H1 (cell line): ENCODE results near the gene RRAS2. TPM values are rescaled to one million over a fixed set of nuclear protein-coding genes. Genes with fewer than 3 reads are reported as not detected.

Experiments used
- CTCF ChIA-PET: fragments of 300-600 bp; sonication (Branson Sonifier 250); formaldehyde crosslinking; loops from one replicate; lab custom pipeline; 2021; ENCODE audit not compliant: partially characterized antibody; lab: Charles Lee
- POLR2A ChIA-PET: fragments of 300-600 bp; sonication (Branson Sonifier 250); formaldehyde crosslinking; loops from one replicate; lab custom pipeline; 2021; ENCODE audit warnings: inconsistent platforms; ENCODE audit not compliant: partially characterized antibody; lab: Charles Lee
- DNase-seq, 2 experiments: peaks; one replicate each; pipeline versions ENCODE4 v3.0.0 to v3.0.0-alpha.2; 2010 to 2022; ENCODE audit warnings: low spot score in 2 of 2, low read depth in 1 of 2, mixed read lengths in 1 of 2
- FAIRE-seq: peaks from 2 replicates; lab custom pipeline; 2011; peaks lifted over from hg19 to GRCh38; lab: Jason Lieb, UNC
- H2AFZ ChIP-seq: 2 replicates; pipeline ENCODE4 v1.8.1; 2012; ENCODE audit warnings: low read length, inconsistent platforms
- H2AK5ac ChIP-seq: 2 replicates; pipeline ENCODE4 v1.6.1; 2013; ENCODE audit warnings: low read depth, low read length
- H2BK120ac ChIP-seq: replicated peaks from 2 replicates; pipeline ENCODE3; 2013; ENCODE audit warnings: low read depth, low read length, inconsistent platforms
- H2BK12ac ChIP-seq: 2 replicates; pipeline ENCODE4 v1.6.1; 2013; ENCODE audit warnings: low read depth, low read length
- H2BK15ac ChIP-seq: 2 replicates; pipeline ENCODE4 v1.6.1; 2013; ENCODE audit warnings: low read length
- H2BK20ac ChIP-seq: 2 replicates; pipeline ENCODE4 v1.6.1; 2013; ENCODE audit warnings: low read length
- H2BK5ac ChIP-seq: 2 replicates; pipeline ENCODE4 v1.6.1; 2013; ENCODE audit warnings: low read depth, low read length
- H3K14ac ChIP-seq: 2 replicates; pipeline ENCODE4 v1.6.1; 2013; ENCODE audit warnings: inconsistent platforms; ENCODE audit not compliant: insufficient read length
- H3K18ac ChIP-seq: 2 replicates; pipeline ENCODE4 v1.6.1; 2013; ENCODE audit warnings: low read length; ENCODE audit errors: extremely low read depth
- H3K23ac ChIP-seq: 2 replicates; pipeline ENCODE4 v1.6.1; 2013; ENCODE audit warnings: inconsistent platforms; ENCODE audit not compliant: insufficient read length
- H3K23me2 ChIP-seq: 2 replicates; pipeline ENCODE4 v1.6.1; 2013; ENCODE audit warnings: low read depth, low read length
- H3K27ac ChIP-seq: 2 replicates; pipeline ENCODE4 v1.6.1; 2011; ENCODE audit warnings: low read depth, low read length, inconsistent platforms
- H3K27me3 ChIP-seq, 4 experiments: replicated peaks in 1 of 4; 1 replicate in 1 of 4; 2 replicates in 3 of 4; pipeline versions ENCODE4 v1.6.1 to v1.8.1; 2011 to 2013; ENCODE audit warnings: low read length in 3 of 4, mild to moderate bottlenecking in 3 of 4, inconsistent platforms in 2 of 4, mixed read lengths in 2 of 4, moderate library complexity in 1 of 4; ENCODE audit not compliant: control insufficient read depth in 3 of 4, insufficient read depth in 3 of 4; ENCODE audit errors: extremely low read depth in 1 of 4
- H3K36me3 ChIP-seq, 4 experiments: 2 replicates each; pipeline versions ENCODE4 v1.6.1 to v1.8.1; 2011 to 2013; ENCODE audit warnings: mild to moderate bottlenecking in 4 of 4, low read length in 3 of 4, moderate library complexity in 2 of 4, control low read depth in 1 of 4, inconsistent platforms in 1 of 4; ENCODE audit not compliant: insufficient read depth in 4 of 4, control insufficient read depth in 2 of 4
- H3K4ac ChIP-seq: replicated peaks from 2 replicates; pipeline ENCODE3; 2013; ENCODE audit warnings: low read length, low read depth, mixed read lengths, inconsistent platforms; ENCODE audit not compliant: insufficient read length
- H3K4me1 ChIP-seq, 4 experiments: replicated peaks in 1 of 4; 1 replicate in 1 of 4; 2 replicates in 3 of 4; pipeline versions ENCODE4 v1.6.1 to v1.8.1; 2011 to 2013; ENCODE audit warnings: low read length in 3 of 4, inconsistent platforms in 2 of 4, mixed read lengths in 1 of 4; ENCODE audit not compliant: insufficient read depth in 4 of 4, control insufficient read depth in 3 of 4
- H3K4me2 ChIP-seq, 2 experiments: 2 replicates each; pipeline versions ENCODE4 v1.6.1 to v1.8.1; 2011 to 2013; ENCODE audit warnings: low read depth in 2 of 2, low read length in 2 of 2, control low read depth in 1 of 2, inconsistent platforms in 1 of 2, mild to moderate bottlenecking in 1 of 2; ENCODE audit not compliant: insufficient read depth in 1 of 2
- H3K4me3 ChIP-seq, 4 experiments: fragments of 200-600, 300-600 bp in 1 of 4; sonication (generic), shearing (Covaris generic), sonication (Bioruptor Twin) in 1 of 4; 2 replicates each; pipeline versions ENCODE4 v1.5.1 to v1.8.1; 2011 to 2016; ENCODE audit warnings: low read length in 4 of 4, low read depth in 3 of 4, control low read depth in 2 of 4, inconsistent platforms in 2 of 4, mild to moderate bottlenecking in 2 of 4, mixed read lengths in 1 of 4, moderate library complexity in 1 of 4; ENCODE audit not compliant: insufficient read depth in 2 of 4; ENCODE audit errors: extremely low read depth in 1 of 4
- H3K56ac ChIP-seq: replicated peaks from 2 replicates; pipeline ENCODE3; 2013; ENCODE audit warnings: low read depth, mild to moderate bottlenecking, mixed read lengths, low read length, inconsistent platforms; ENCODE audit not compliant: insufficient read length
- H3K79me1 ChIP-seq: 2 replicates; pipeline ENCODE4 v1.6.1; 2013; ENCODE audit warnings: low read depth, low read length, control low read depth
- H3K79me2 ChIP-seq, 2 experiments: 2 replicates each; pipeline versions ENCODE4 v1.6.1 to v1.8.1; 2012 to 2013; ENCODE audit warnings: low read length in 2 of 2, mild to moderate bottlenecking in 2 of 2, inconsistent platforms in 1 of 2; ENCODE audit not compliant: insufficient read depth in 2 of 2, control insufficient read depth in 1 of 2
- H3K9ac ChIP-seq, 4 experiments: replicated peaks in 1 of 4; 1 replicate in 1 of 4; 2 replicates in 3 of 4; pipeline versions ENCODE4 v1.6.1 to v1.8.1; 2011 to 2013; ENCODE audit warnings: low read depth in 3 of 4, low read length in 3 of 4, control low read depth in 2 of 4, mild to moderate bottlenecking in 2 of 4, moderate library complexity in 2 of 4, inconsistent platforms in 1 of 4; ENCODE audit errors: extremely low read depth in 1 of 4
- H3K9me3 ChIP-seq, 2 experiments: 2 replicates each; pipeline versions ENCODE4 v1.6.1 to v1.8.1; 2012 to 2013; ENCODE audit warnings: mild to moderate bottlenecking in 2 of 2, moderate library complexity in 2 of 2, control low read depth in 1 of 2, inconsistent platforms in 1 of 2, low read depth in 1 of 2, low read length in 1 of 2, mixed read lengths in 1 of 2; ENCODE audit not compliant: insufficient read depth in 2 of 2
- H4K20me1 ChIP-seq, 2 experiments: replicated peaks in 1 of 2; 2 replicates each; pipeline versions ENCODE3 to v1.8.1; 2011 to 2013; ENCODE audit warnings: inconsistent platforms in 2 of 2, low read length in 2 of 2, mild to moderate bottlenecking in 1 of 2; ENCODE audit not compliant: insufficient read depth in 2 of 2, control insufficient read depth in 1 of 2
- H4K5ac ChIP-seq: 2 replicates; pipeline ENCODE4 v1.6.1; 2013; ENCODE audit warnings: low read length, low read depth, mixed read lengths, inconsistent platforms; ENCODE audit not compliant: insufficient read length
- H4K8ac ChIP-seq: 2 replicates; pipeline ENCODE4 v1.8.0; 2013; ENCODE audit warnings: mild to moderate bottlenecking, moderate library complexity, low read length, inconsistent platforms; ENCODE audit not compliant: insufficient read depth; ENCODE audit errors: extremely low read depth
- H4K91ac ChIP-seq: replicated peaks from 2 replicates; pipeline ENCODE3; 2013; ENCODE audit warnings: low read length, mixed read lengths, inconsistent platforms; ENCODE audit not compliant: insufficient read length
- CBX5 ChIP-seq: fragments of 300-800, 300-1000 bp; sonication (generic); IDR thresholded peaks from 2 replicates; pipeline ENCODE4 v1.7.1; 2016; ENCODE audit warnings: antibody characterized with exemption, low read length, low read depth
- CEBPB ChIP-seq: IDR thresholded peaks from 2 replicates; pipeline ENCODE4 v1.6.1; 2012; ENCODE audit warnings: low read depth, low read length
- CREB1 ChIP-seq: IDR thresholded peaks from 2 replicates; pipeline ENCODE4 v1.6.1; 2012; ENCODE audit warnings: inconsistent platforms
- EP300 ChIP-seq, 2 experiments: IDR thresholded peaks; 1 replicate in 1 of 2; 2 replicates in 1 of 2; pipeline ENCODE4 v1.6.1; 2011 to 2012; ENCODE audit warnings: low read depth in 2 of 2, low read length in 2 of 2, mild to moderate bottlenecking in 2 of 2, borderline replicate concordance in 1 of 2, inconsistent platforms in 1 of 2, moderate library complexity in 1 of 2
- GTF2F1 ChIP-seq: IDR thresholded peaks from 2 replicates; pipeline ENCODE4 v1.6.1; 2012; ENCODE audit warnings: low read depth, low read length, improper control_type of control experiment, borderline replicate concordance
- HDAC2 ChIP-seq, 2 experiments: fragments of 300-600 bp in 1 of 2; sonication (generic) in 1 of 2; IDR thresholded peaks; 2 replicates each; pipeline ENCODE4 v1.6.1; 2011 to 2012; ENCODE audit warnings: low read depth in 2 of 2, low read length in 2 of 2, mild to moderate bottlenecking in 2 of 2, moderate library complexity in 2 of 2, borderline replicate concordance in 1 of 2, inconsistent platforms in 1 of 2
- HDAC6 ChIP-seq: IDR thresholded peaks from one replicate; pipeline ENCODE4 v1.7.1; 2012; ENCODE audit warnings: low read depth, mild to moderate bottlenecking, inconsistent platforms, low read length, moderate library complexity
- KDM5A ChIP-seq: fragments of 200-600 bp; IDR thresholded peaks from 2 replicates; pipeline ENCODE4 v1.7.1; 2012; ENCODE audit warnings: mild to moderate bottlenecking, low read length, inconsistent platforms, mixed read lengths
- NRF1 ChIP-seq: IDR thresholded peaks from 2 replicates; pipeline ENCODE4 v1.6.1; 2011; ENCODE audit warnings: mild to moderate bottlenecking, low read depth, low read length, improper control_type of control experiment
- SIRT6 ChIP-seq: IDR thresholded peaks from one replicate; pipeline ENCODE4 v1.7.1; 2012; ENCODE audit warnings: low read length, inconsistent platforms
- SP2 ChIP-seq: IDR thresholded peaks from 2 replicates; pipeline ENCODE4 v1.6.1; 2012; ENCODE audit warnings: mild to moderate bottlenecking, low read length, inconsistent platforms
- TBP ChIP-seq: IDR thresholded peaks from 2 replicates; pipeline ENCODE4 v1.6.1; 2011; ENCODE audit warnings: low read depth, low read length, improper control_type of control experiment
- WGBS, 2 experiments: shearing (Covaris generic) in 1 of 2; methylation state at CpG; one replicate each; pipeline versions ENCODE4 v1.1.6 to v1.1.7; 2013 to 2015; ENCODE audit warnings: low lambda C conversion rate in 2 of 2, mixed read lengths in 2 of 2, inconsistent platforms in 1 of 2, low coverage in 1 of 2, missing lambda C conversion rate in 1 of 2; ENCODE audit not compliant: insufficient replicate concordance in 2 of 2, insufficient coverage in 1 of 2, insufficient read length in 1 of 2; ENCODE audit errors: extremely low coverage in 1 of 2, missing lambda C conversion rate in 1 of 2; 5-methylcytosine and 5-hydroxymethylcytosine counted together
- polyA plus RNA-seq, 7 experiments: library from polyadenylated mRNA; depleted of rRNA in 3 of 7; stranded (reverse) in 5 of 7; unstranded in 2 of 7; fragments of >200 nt in 5 of 7; fragments of 200-250 nt in 2 of 7; gene quantifications; 1 replicate in 5 of 7; 2 replicates in 1 of 7; 4 replicates in 1 of 7; pipeline versions ENCODE4 v1.2.1 to v1.2.3, GENCODE V29; 2011 to 2013; ENCODE audit warnings: missing spikeins in 2 of 7, mixed read lengths in 2 of 7
- total RNA-seq: library from RNA; stranded (reverse); fragmentation: NEBNext Ultra II Directional; extraction: Animal tissue kit (Norgen Biotek cat#: 25700); gene quantifications from 2 replicates; pipeline ENCODE4 v1.2.1, GENCODE V29; 2021
- TF ChIP-seq, protein P1 (sequence below): IDR thresholded peaks from 2 replicates; pipeline ENCODE4 v1.6.1; 2012; ENCODE audit warnings: inconsistent platforms

Gene RRAS2
- total and polyA plus RNA-seq, 2 of the 8 experiments (the other 6 are each of a cell fraction or from before 2014, with no cell fraction given), result 72.3 to 234 TPM

- Histone ChIP-seq H3K79me1 (peaks cover 9% of the 10 kb centered on the region; the same call in 1 of the 2 replicates), H3K79me2 (peaks cover 34 to 99% of the 10 kb centered on the region in 2 experiments), H3K9me3 (no peaks in the 10 kb centered on the region), H3K4me1 (peaks cover 2 to 21% (median 8%) of the 10 kb centered on the region in 4 experiments), H3K4me3 (no peak overlapping the region), H3K23ac (no peak overlapping the region), H3K27ac (no peak overlapping the region; the same call in 1 of the 2 replicates), H2AK5ac (no peak overlapping the region), H3K4ac (no peak overlapping the region), H3K56ac (no peak overlapping the region), H4K8ac (no peak overlapping the region), H3K9ac (no peak overlapping the region), H2BK5ac (0 out of 2 replicates have a peak overlapping the region, but pooled peaks have one; percentile 67), H2AFZ (no peak overlapping the region), H2BK20ac (no peak overlapping the region), H3K18ac (no peak overlapping the region), H4K20me1 (peaks cover 18 to 19% of the 10 kb centered on the region in 2 experiments), H2BK120ac (no peak overlapping the region), H3K14ac (no peak overlapping the region), H4K91ac (no peak overlapping the region), H3K36me3 (no peaks in the 10 kb centered on the region), H2BK12ac (no peak overlapping the region), H3K4me2 (0 out of 4 replicates have a peak overlapping the region, but pooled peaks of 1 of the 2 experiments have one; percentile 14), H3K27me3 (no peaks in the 10 kb centered on the region), H3K23me2 (no peaks in the 10 kb centered on the region), H2BK15ac (no peak overlapping the region), H4K5ac (no peak overlapping the region)
- 67 to 100% methylated on average over 1 of the region's 1 CpG for WGBS, 2 experiments
- FAIRE-seq (no peak), DNase-seq (no peak)
- ChIA-PET CTCF (interaction anchor here (0.7 to 17.5 kb wide), 40 partner anchors 7 to 186 kb away, joined by 3 to 312 read pairs (median 5); partner anchors contain the start of gene RRAS2), POLR2A (interaction anchor here (1.0 to 2.4 kb wide), 7 partner anchors 10 to 95 kb away, joined by 3 to 9 read pairs (median 3); no protein-coding TSS in a partner anchor)
- TF ChIP-seq KDM5A (no peak), EP300 (IDR thresholded peaks at IDR 0.05; ENCODE audit: borderline replicate concordance in 1 of 2, low read depth in 2 of 2, low read length in 2 of 2) (no peak), TBP (no peak), HDAC6 (no peak), HDAC2 (IDR thresholded peaks at IDR 0.05; ENCODE audit: borderline replicate concordance in 1 of 2, low read depth in 2 of 2, low read length in 2 of 2) (no peak), CEBPB (no peak), SP2 (no peak), NRF1 (no peak), GTF2F1 (no peak), SIRT6 (no peak), CREB1 (no peak), CBX5 (no peak)
- TF ChIP-seq, protein P1, sequence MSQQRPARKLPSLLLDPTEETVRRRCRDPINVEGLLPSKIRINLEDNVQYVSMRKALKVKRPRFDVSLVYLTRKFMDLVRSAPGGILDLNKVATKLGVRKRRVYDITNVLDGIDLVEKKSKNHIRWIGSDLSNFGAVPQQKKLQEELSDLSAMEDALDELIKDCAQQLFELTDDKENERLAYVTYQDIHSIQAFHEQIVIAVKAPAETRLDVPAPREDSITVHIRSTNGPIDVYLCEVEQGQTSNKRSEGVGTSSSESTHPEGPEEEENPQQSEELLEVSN, result no peak
Measured at GRCh38 chr11:14308897-14309387, 50.0 kb downstream of the RRAS2 start.
